HCT116 (cell line): ENCODE results near the gene HSP90AA1. TPM values are rescaled to one million over a fixed set of nuclear protein-coding genes. Genes with fewer than 3 reads are reported as not detected.

Source experiments
- ATAC-seq: fragments of 200-7000 bp; cut with Tn5 transposase; 2 replicates; pipeline ENCODE4 v1.9.1; 2020; ENCODE audit warnings: mild to moderate bottlenecking, moderate library complexity
- BruUV-seq: library from RNA; stranded (reverse); fragments of 400-500 nt; replicated peaks from 2 replicates; lab custom pipeline; 2021; lab: Mats Ljungman, UMichigan
- CTCF ChIA-PET: fragments of 300-600 bp; sonication (Branson Sonifier 250); formaldehyde crosslinking; loops from one replicate; lab custom pipeline; 2021; ENCODE audit warnings: antibody characterized with exemption; lab: Charles Lee
- POLR2A ChIA-PET: fragments of 300-600, 350-600 bp; sonication (Branson Sonifier 250); formaldehyde crosslinking; loops from one replicate; lab custom pipeline; 2021; ENCODE audit warnings: antibody characterized with exemption; lab: Charles Lee
- RAD21 ChIA-PET, 2 experiments: fragments of 300-600 bp; sonication (Branson Sonifier 250); formaldehyde crosslinking; loops; one replicate each; lab custom pipeline; 2023; ENCODE audit warnings: low total read pairs in 2 of 2; ENCODE audit not compliant: uncharacterized antibody in 2 of 2, unreplicated experiment in 2 of 2, low non-redundant PET in 1 of 2; lab: Charles Lee
- DNase-seq: peaks from one replicate; pipeline ENCODE4 v3.0.0-alpha.2; 2010; ENCODE audit warnings: low read depth, low spot score
- H2AFZ ChIP-seq: fragments of 200-600 bp; shearing (Covaris generic), sonication (generic); 2 replicates; pipeline ENCODE4 v1.6.1; 2017; ENCODE audit warnings: low read depth, mixed run types, mixed read lengths, antibody characterized with exemption, low read length; ENCODE audit not compliant: poor library complexity, severe bottlenecking
- H3K27ac ChIP-seq: 2 replicates; pipeline ENCODE4 v1.5.1; 2012; ENCODE audit warnings: low read depth, low read length
- H3K27me3 ChIP-seq: fragments of 200-600 bp; sonication (generic); 2 replicates; pipeline ENCODE4 v1.6.1; 2016; ENCODE audit warnings: mixed run types, low read length, mixed read lengths; ENCODE audit not compliant: insufficient read depth
- H3K36me3 ChIP-seq, 2 experiments: fragments of 200-500 bp in 1 of 2; fragments of 200-600 bp in 1 of 2; sonication (Bioruptor generic) in 1 of 2; sonication (generic) in 1 of 2; 2 replicates each; pipeline versions ENCODE4 v1.5.1 to v1.6.1; 2014 to 2016; ENCODE audit warnings: low read length in 2 of 2, inconsistent platforms in 1 of 2, mixed read lengths in 1 of 2, mixed run types in 1 of 2; ENCODE audit not compliant: insufficient read depth in 2 of 2, control insufficient read depth in 1 of 2
- H3K4me1 ChIP-seq, 2 experiments: fragments of 200-600 bp in 1 of 2; sonication (generic) in 1 of 2; 2 replicates each; pipeline versions ENCODE4 v1.5.1 to v1.6.1; 2012 to 2017; ENCODE audit warnings: low read length in 2 of 2, inconsistent platforms in 1 of 2, mild to moderate bottlenecking in 1 of 2, mixed read lengths in 1 of 2, mixed run types in 1 of 2, moderate library complexity in 1 of 2; ENCODE audit not compliant: insufficient read depth in 2 of 2, control insufficient read depth in 1 of 2
- H3K4me2 ChIP-seq: fragments of 200-600 bp; sonication (generic); 2 replicates; pipeline ENCODE4 v1.6.1; 2017; ENCODE audit warnings: mixed run types, low read length, mixed read lengths
- H3K4me3 ChIP-seq, 2 experiments: fragments of 200-600 bp in 1 of 2; sonication (generic) in 1 of 2; replicated peaks in 1 of 2; 2 replicates each; pipeline ENCODE4 v1.5.1; 2011 to 2016; ENCODE audit warnings: low read length in 2 of 2, control low read depth in 1 of 2, low read depth in 1 of 2, mild to moderate bottlenecking in 1 of 2, mixed read lengths in 1 of 2, mixed run types in 1 of 2
- H3K79me2 ChIP-seq: fragments of 200-600 bp; sonication (generic); 2 replicates; pipeline ENCODE4 v1.6.1; 2017; ENCODE audit warnings: mild to moderate bottlenecking, mixed run types, low read length, moderate library complexity, mixed read lengths; ENCODE audit not compliant: insufficient read depth
- H3K9ac ChIP-seq: fragments of 200-600 bp; sonication (generic); 2 replicates; pipeline ENCODE4 v1.6.1; 2016; ENCODE audit warnings: low read length, mixed read lengths
- H3K9me2 ChIP-seq: fragments of 200-600 bp; sonication (generic), shearing (Covaris generic); 2 replicates; pipeline ENCODE4 v1.6.1; 2017; ENCODE audit warnings: mixed run types, mild to moderate bottlenecking, moderate library complexity; ENCODE audit not compliant: insufficient read depth
- H3K9me3 ChIP-seq, 2 experiments: fragments of 200-500 bp in 1 of 2; fragments of 200-600 bp in 1 of 2; sonication (Bioruptor generic) in 1 of 2; sonication (generic) in 1 of 2; 2 replicates each; pipeline ENCODE4 v1.6.1; 2014 to 2017; ENCODE audit warnings: low read length in 2 of 2, mixed read lengths in 2 of 2, inconsistent platforms in 1 of 2, low read depth in 1 of 2, mild to moderate bottlenecking in 1 of 2, mixed run types in 1 of 2, moderate library complexity in 1 of 2; ENCODE audit not compliant: control insufficient read depth in 1 of 2, insufficient read depth in 1 of 2
- H4K20me1 ChIP-seq: fragments of 200-600 bp; sonication (generic), shearing (Covaris generic); 2 replicates; pipeline ENCODE4 v1.6.1; 2017; ENCODE audit warnings: mixed run types, mild to moderate bottlenecking, moderate library complexity; ENCODE audit not compliant: insufficient read depth
- CBX3 ChIP-seq: IDR thresholded peaks from 2 replicates; pipeline ENCODE4 v1.6.1; 2012; ENCODE audit warnings: low read depth
- CEBPB ChIP-seq: IDR thresholded peaks from 2 replicates; pipeline ENCODE4 v1.6.1; 2012; ENCODE audit warnings: low read depth
- ELF1 ChIP-seq: IDR thresholded peaks from 2 replicates; pipeline ENCODE4 v1.6.1; 2012; ENCODE audit warnings: low read depth, borderline replicate concordance
- EZH2phosphoT487 ChIP-seq: fragments of 200-600 bp; IDR thresholded peaks from 2 replicates; pipeline ENCODE4 v1.6.1; 2018; ENCODE audit warnings: antibody characterized with exemption, borderline replicate concordance
- JUND ChIP-seq: IDR thresholded peaks from 2 replicates; pipeline ENCODE4 v1.6.1; 2012
- SRF ChIP-seq: IDR thresholded peaks from 2 replicates; pipeline ENCODE4 v1.6.1; 2012; ENCODE audit warnings: low read depth
- YY1 ChIP-seq: IDR thresholded peaks from 2 replicates; pipeline ENCODE4 v1.6.1; 2011; ENCODE audit warnings: low read length, low read depth, moderate library complexity, mild to moderate bottlenecking; ENCODE audit not compliant: insufficient replicate concordance; ENCODE audit errors: extremely low read depth
- ZFX ChIP-seq: fragments of 450-650 bp; IDR thresholded peaks from 2 replicates; pipeline ENCODE4 v1.6.1; 2017
- ZNF274 ChIP-seq: fragments of 200-500 bp; sonication (Bioruptor generic); IDR thresholded peaks from 2 replicates; pipeline ENCODE4 v1.6.1; 2014; ENCODE audit warnings: mild to moderate bottlenecking, low read depth, low read length, inconsistent platforms
- intact Hi-C: fragments of 100-400 bp; cut with micrococcal nuclease; formaldehyde crosslinking; loops from 2 replicates; pipeline ENCODE4 v1.10.0; 2022
- total RNA-seq: library from RNA; stranded (reverse); gene quantifications from one replicate; pipeline ENCODE4 v1.2.1, GENCODE V29; 2021; ENCODE audit not compliant: unreplicated experiment
- TF ChIP-seq, protein P1 (sequence below): IDR thresholded peaks from 2 replicates; pipeline ENCODE4 v1.6.1; 2012; ENCODE audit warnings: low read depth
- TF ChIP-seq, protein P2 (sequence below): IDR thresholded peaks from 2 replicates; pipeline ENCODE4 v1.6.1; 2012

The HSP90AA1 gene
- total RNA-seq, 1 experiment from 2014 or later: 1,380 TPM

DNA sequence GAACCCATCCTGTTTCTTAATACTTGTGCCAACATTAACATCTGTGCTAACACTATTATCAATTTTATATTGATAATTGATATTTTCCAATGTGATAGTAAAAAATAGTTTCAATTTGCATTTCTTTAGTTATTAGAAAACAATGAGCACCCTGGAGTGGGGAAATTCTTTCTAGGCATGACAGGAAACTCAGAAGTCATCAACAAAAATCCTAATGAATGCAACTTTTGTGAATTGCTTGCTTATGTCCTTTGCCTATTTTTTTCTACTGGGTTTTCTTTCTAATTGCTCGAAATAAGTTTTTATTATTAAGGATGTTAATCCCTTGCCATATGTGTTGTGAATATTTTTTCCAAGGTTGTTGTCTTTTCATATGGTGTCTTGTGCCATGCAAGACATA is 34.7 kb upstream of the HSP90AA1 start:
- no peak overlapping the region for H3K9ac ChIP-seq
- H3K27me3 ChIP-seq: no peaks in the 10 kb centered on the region
- no peaks in the 10 kb centered on the region for H4K20me1 ChIP-seq
- no peaks in the 10 kb centered on the region for H3K9me3 ChIP-seq
- no peaks in the 10 kb centered on the region for H3K9me2 ChIP-seq
- H3K4me2 ChIP-seq: no peak overlapping the region
- no peak for DNase-seq
- intact Hi-C loops: no loop called here
- no peak overlapping the region for H3K4me3 ChIP-seq
- H2AFZ ChIP-seq: no peak overlapping the region
- CTCF ChIA-PET: no interaction called here
- BruUV-seq: no TSS peak
- POLR2A ChIA-PET: no interaction called here
- no peak for ATAC-seq
- no peak overlapping the region for H3K27ac ChIP-seq
- H3K4me1 ChIP-seq: peaks cover 0 to 3% of the 10 kb centered on the region in 2 experiments; a peak in 1 of 4 replicates
- no peaks in the 10 kb centered on the region for H3K36me3 ChIP-seq
- TF ChIP-seq ZFX (no peak), CBX3 (no peak), ELF1 (no peak), YY1 (no peak), EZH2phosphoT487 (no peak), ZNF274 (no peak), SRF (no peak), CEBPB (no peak), JUND (no peak)
- TF ChIP-seq, protein P1, sequence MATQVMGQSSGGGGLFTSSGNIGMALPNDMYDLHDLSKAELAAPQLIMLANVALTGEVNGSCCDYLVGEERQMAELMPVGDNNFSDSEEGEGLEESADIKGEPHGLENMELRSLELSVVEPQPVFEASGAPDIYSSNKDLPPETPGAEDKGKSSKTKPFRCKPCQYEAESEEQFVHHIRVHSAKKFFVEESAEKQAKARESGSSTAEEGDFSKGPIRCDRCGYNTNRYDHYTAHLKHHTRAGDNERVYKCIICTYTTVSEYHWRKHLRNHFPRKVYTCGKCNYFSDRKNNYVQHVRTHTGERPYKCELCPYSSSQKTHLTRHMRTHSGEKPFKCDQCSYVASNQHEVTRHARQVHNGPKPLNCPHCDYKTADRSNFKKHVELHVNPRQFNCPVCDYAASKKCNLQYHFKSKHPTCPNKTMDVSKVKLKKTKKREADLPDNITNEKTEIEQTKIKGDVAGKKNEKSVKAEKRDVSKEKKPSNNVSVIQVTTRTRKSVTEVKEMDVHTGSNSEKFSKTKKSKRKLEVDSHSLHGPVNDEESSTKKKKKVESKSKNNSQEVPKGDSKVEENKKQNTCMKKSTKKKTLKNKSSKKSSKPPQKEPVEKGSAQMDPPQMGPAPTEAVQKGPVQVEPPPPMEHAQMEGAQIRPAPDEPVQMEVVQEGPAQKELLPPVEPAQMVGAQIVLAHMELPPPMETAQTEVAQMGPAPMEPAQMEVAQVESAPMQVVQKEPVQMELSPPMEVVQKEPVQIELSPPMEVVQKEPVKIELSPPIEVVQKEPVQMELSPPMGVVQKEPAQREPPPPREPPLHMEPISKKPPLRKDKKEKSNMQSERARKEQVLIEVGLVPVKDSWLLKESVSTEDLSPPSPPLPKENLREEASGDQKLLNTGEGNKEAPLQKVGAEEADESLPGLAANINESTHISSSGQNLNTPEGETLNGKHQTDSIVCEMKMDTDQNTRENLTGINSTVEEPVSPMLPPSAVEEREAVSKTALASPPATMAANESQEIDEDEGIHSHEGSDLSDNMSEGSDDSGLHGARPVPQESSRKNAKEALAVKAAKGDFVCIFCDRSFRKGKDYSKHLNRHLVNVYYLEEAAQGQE: no peak
- TF ChIP-seq, protein P2, sequence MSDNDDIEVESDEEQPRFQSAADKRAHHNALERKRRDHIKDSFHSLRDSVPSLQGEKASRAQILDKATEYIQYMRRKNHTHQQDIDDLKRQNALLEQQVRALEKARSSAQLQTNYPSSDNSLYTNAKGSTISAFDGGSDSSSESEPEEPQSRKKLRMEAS: no peak
- no peaks in the 10 kb centered on the region for H3K79me2 ChIP-seq
- RAD21 ChIA-PET: no interaction called here
